HepG2 (cell line): Measurements from ENCODE around the gene PITX3. TPM values are rescaled to one million over a fixed set of nuclear protein-coding genes. Genes with fewer than 3 reads are reported as not detected.

Source experiments
- ARID2 ChIP-seq: sonication (generic); formaldehyde crosslinking; IDR thresholded peaks from 2 replicates; pipeline ENCODE4 v1.8.1; 2022; ENCODE audit warnings: mild to moderate bottlenecking, missing genetic modification reagents, borderline replicate concordance
- BORCS8-MEF2B ChIP-seq: sonication (generic); formaldehyde crosslinking; IDR thresholded peaks from 2 replicates; pipeline ENCODE4 v1.8.0; 2022; ENCODE audit warnings: mild to moderate bottlenecking, missing genetic modification reagents
- ELF3 ChIP-seq: IDR thresholded peaks from 2 replicates; pipeline ENCODE4 v1.6.1; 2016; ENCODE audit warnings: missing genetic modification reagents, missing compliant biosample characterization
- JUND ChIP-seq: sonication (generic); formaldehyde crosslinking; IDR thresholded peaks from 2 replicates; pipeline ENCODE4 v1.8.0; 2022; ENCODE audit warnings: mild to moderate bottlenecking, missing genetic modification reagents
- KMT2B ChIP-seq: IDR thresholded peaks from 2 replicates; pipeline ENCODE4 v1.6.1; 2016; ENCODE audit warnings: missing genetic modification reagents, missing compliant biosample characterization
- MEIS1 ChIP-seq: sonication (generic); formaldehyde crosslinking; IDR thresholded peaks from 2 replicates; pipeline ENCODE4 v1.9.0; 2021; ENCODE audit warnings: mild to moderate bottlenecking, missing genetic modification reagents, moderate library complexity, borderline replicate concordance
- MIXL1 ChIP-seq: IDR thresholded peaks from 2 replicates; pipeline ENCODE4 v1.6.1; 2016
- NCOA2 ChIP-seq: sonication (generic); formaldehyde crosslinking; IDR thresholded peaks from 2 replicates; pipeline ENCODE4 v1.8.0; 2022; ENCODE audit warnings: inconsistent platforms
- NFE2 ChIP-seq: sonication (generic); formaldehyde crosslinking; IDR thresholded peaks from 2 replicates; pipeline ENCODE4 v1.4.0; 2020; ENCODE audit warnings: missing genetic modification reagents
- PITX1 ChIP-seq: sonication (generic); formaldehyde crosslinking; IDR thresholded peaks from 2 replicates; pipeline ENCODE4 v1.5.1; 2020; ENCODE audit warnings: mild to moderate bottlenecking, missing genetic modification reagents
- REL ChIP-seq: sonication (generic); formaldehyde crosslinking; conservative IDR thresholded peaks from 2 replicates; pipeline ENCODE4 v1.8.0; 2022; ENCODE audit warnings: mild to moderate bottlenecking, missing genetic modification reagents, moderate library complexity
- SCMH1 ChIP-seq: sonication (generic); formaldehyde crosslinking; IDR thresholded peaks from 2 replicates; pipeline ENCODE4 v1.9.0; 2021; ENCODE audit warnings: missing genetic modification reagents, mild to moderate bottlenecking, borderline replicate concordance
- SMYD3 ChIP-seq: sonication (generic); formaldehyde crosslinking; IDR thresholded peaks from 2 replicates; pipeline ENCODE4 v1.8.1; 2023; ENCODE audit warnings: mild to moderate bottlenecking, missing genetic modification reagents
- SRY ChIP-seq: sonication (generic); formaldehyde crosslinking; IDR thresholded peaks from 2 replicates; pipeline ENCODE4 v1.8.0; 2022; ENCODE audit warnings: mild to moderate bottlenecking, missing genetic modification reagents
- TIGD3 ChIP-seq: sonication (generic); formaldehyde crosslinking; IDR thresholded peaks from 2 replicates; pipeline ENCODE4 v1.5.1; 2020; ENCODE audit warnings: mild to moderate bottlenecking, missing genetic modification reagents, borderline replicate concordance
- ZBTB38 ChIP-seq: sonication (generic); formaldehyde crosslinking; IDR thresholded peaks from 2 replicates; pipeline ENCODE4 v1.5.1; 2020; ENCODE audit warnings: mild to moderate bottlenecking, missing genetic modification reagents
- ZKSCAN8 ChIP-seq: IDR thresholded peaks from 2 replicates; pipeline ENCODE4 v1.6.1; 2016; ENCODE audit warnings: borderline replicate concordance, missing genetic modification reagents, missing compliant biosample characterization
- ZNF34 ChIP-seq: sonication (generic); formaldehyde crosslinking; IDR thresholded peaks from 2 replicates; pipeline ENCODE4 v1.4.0; 2020; ENCODE audit warnings: mild to moderate bottlenecking, missing genetic modification reagents, borderline replicate concordance
- ZNF343 ChIP-seq: sonication (generic); formaldehyde crosslinking; IDR thresholded peaks from 2 replicates; pipeline ENCODE4 v1.4.0; 2020; ENCODE audit warnings: mild to moderate bottlenecking, missing genetic modification reagents
- ZNF615 ChIP-seq: sonication (generic); formaldehyde crosslinking; IDR thresholded peaks from 2 replicates; pipeline ENCODE4 v1.5.0; 2020; ENCODE audit warnings: mild to moderate bottlenecking, missing genetic modification reagents, borderline replicate concordance
- ZNF772 ChIP-seq: sonication (generic); formaldehyde crosslinking; IDR thresholded peaks from 2 replicates; pipeline ENCODE4 v1.5.0; 2020; ENCODE audit warnings: mild to moderate bottlenecking, missing genetic modification reagents
- ZNF775 ChIP-seq: sonication (generic); formaldehyde crosslinking; IDR thresholded peaks from 2 replicates; pipeline ENCODE4 v1.4.0; 2020; ENCODE audit warnings: missing genetic modification reagents, mild to moderate bottlenecking, moderate library complexity, borderline replicate concordance
- ZNF839 ChIP-seq: sonication (generic); formaldehyde crosslinking; IDR thresholded peaks from 2 replicates; pipeline ENCODE4 v1.4.0; 2020; ENCODE audit warnings: missing genetic modification reagents, mild to moderate bottlenecking, borderline replicate concordance
- polyA plus RNA-seq, 8 experiments: library from polyadenylated mRNA; depleted of rRNA in 3 of 8; stranded (reverse) in 7 of 8; unstranded in 1 of 8; fragments of >200 nt; fragmentation: Illumina TruSeq in 4 of 8; extraction: Trizol in 4 of 8; gene quantifications; 2 replicates each; pipeline versions ENCODE4 v1.2.1 to v1.2.3, GENCODE V29; 2011 to 2016; ENCODE audit warnings: low read depth in 4 of 8, missing spikeins in 1 of 8, mixed read lengths in 1 of 8; ENCODE audit not compliant: insufficient read depth in 1 of 8
- total RNA-seq, 5 experiments: library from RNA; depleted of rRNA; stranded (reverse); fragments of >200 nt; fragmentation: Illumina TruSeq; extraction: Trizol; gene quantifications; 2 replicates each; pipeline ENCODE4 v1.2.3, GENCODE V29; 2016; ENCODE audit warnings: low read depth in 1 of 5
- TF ChIP-seq, protein P1 (sequence below): sonication (generic); formaldehyde crosslinking; IDR thresholded peaks from 2 replicates; pipeline ENCODE4 v1.4.0; 2020; ENCODE audit warnings: mild to moderate bottlenecking, missing genetic modification reagents
- TF ChIP-seq, protein P2 (sequence below): sonication (generic); formaldehyde crosslinking; IDR thresholded peaks from 2 replicates; pipeline ENCODE4 v1.5.1; 2020; ENCODE audit warnings: mild to moderate bottlenecking, missing genetic modification reagents, moderate library complexity

PITX3 gene
- total and polyA plus RNA-seq, 2 of the 13 experiments (the other 11 are each of a cell fraction or from before 2014, with no cell fraction given) = not detected

DNA sequence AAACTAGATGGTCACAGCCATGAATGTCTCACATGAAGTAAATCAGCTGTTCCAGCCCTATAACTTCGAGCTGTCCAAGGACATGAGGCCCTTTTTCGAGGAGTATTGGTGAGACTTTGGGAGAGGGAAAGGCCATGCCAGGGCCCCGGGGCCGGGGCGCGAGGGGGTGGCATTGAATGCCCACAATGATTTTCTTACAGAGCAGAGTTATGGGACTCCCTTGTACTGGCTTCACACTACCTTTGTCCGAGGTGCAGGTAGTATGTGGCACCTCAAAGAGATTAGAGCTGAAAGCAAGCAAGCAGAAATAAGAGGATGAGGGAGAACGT is 14.8 kb downstream of the PITX3 start (continued):
- TF ChIP-seq REL (CRISPR knock-in tag) = no peak
- no peak for TF ChIP-seq ZKSCAN8 (CRISPR knock-in tag)
- TF ChIP-seq ELF3 (CRISPR knock-in tag) = no peak
- TF ChIP-seq ARID2 (CRISPR knock-in tag) = 0 out of 2 replicates have a peak, but pooled peaks have one; percentile 16
- TF ChIP-seq PITX1 = no peak
- TF ChIP-seq MIXL1 (CRISPR knock-in tag) = no peak
- TF ChIP-seq, protein P1, sequence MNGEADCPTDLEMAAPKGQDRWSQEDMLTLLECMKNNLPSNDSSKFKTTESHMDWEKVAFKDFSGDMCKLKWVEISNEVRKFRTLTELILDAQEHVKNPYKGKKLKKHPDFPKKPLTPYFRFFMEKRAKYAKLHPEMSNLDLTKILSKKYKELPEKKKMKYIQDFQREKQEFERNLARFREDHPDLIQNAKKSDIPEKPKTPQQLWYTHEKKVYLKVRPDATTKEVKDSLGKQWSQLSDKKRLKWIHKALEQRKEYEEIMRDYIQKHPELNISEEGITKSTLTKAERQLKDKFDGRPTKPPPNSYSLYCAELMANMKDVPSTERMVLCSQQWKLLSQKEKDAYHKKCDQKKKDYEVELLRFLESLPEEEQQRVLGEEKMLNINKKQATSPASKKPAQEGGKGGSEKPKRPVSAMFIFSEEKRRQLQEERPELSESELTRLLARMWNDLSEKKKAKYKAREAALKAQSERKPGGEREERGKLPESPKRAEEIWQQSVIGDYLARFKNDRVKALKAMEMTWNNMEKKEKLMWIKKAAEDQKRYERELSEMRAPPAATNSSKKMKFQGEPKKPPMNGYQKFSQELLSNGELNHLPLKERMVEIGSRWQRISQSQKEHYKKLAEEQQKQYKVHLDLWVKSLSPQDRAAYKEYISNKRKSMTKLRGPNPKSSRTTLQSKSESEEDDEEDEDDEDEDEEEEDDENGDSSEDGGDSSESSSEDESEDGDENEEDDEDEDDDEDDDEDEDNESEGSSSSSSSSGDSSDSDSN (CRISPR knock-in tag) = no peak
- no peak for TF ChIP-seq SCMH1 (CRISPR knock-in tag)
- TF ChIP-seq ZBTB38 = no peak
- TF ChIP-seq KMT2B = no peak
- no peak for TF ChIP-seq JUND
- TF ChIP-seq ZNF615 (CRISPR knock-in tag) = no peak
- no peak for TF ChIP-seq TIGD3 (CRISPR knock-in tag)
- TF ChIP-seq, protein P2, sequence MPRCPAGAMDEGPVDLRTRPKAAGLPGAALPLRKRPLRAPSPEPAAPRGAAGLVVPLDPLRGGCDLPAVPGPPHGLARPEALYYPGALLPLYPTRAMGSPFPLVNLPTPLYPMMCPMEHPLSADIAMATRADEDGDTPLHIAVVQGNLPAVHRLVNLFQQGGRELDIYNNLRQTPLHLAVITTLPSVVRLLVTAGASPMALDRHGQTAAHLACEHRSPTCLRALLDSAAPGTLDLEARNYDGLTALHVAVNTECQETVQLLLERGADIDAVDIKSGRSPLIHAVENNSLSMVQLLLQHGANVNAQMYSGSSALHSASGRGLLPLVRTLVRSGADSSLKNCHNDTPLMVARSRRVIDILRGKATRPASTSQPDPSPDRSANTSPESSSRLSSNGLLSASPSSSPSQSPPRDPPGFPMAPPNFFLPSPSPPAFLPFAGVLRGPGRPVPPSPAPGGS (CRISPR knock-in tag) = peak; percentile 8; the same call in 1 of the 2 replicates
- TF ChIP-seq ZNF343 (CRISPR knock-in tag) = no peak; the same call in 1 of the 2 replicates
- TF ChIP-seq ZNF772 (CRISPR knock-in tag) = no peak
- TF ChIP-seq ZNF839 (CRISPR knock-in tag) = no peak
- no peak for TF ChIP-seq ZNF34 (CRISPR knock-in tag)
- TF ChIP-seq MEIS1 = no peak
- no peak; the same call in 1 of the 2 replicates for TF ChIP-seq BORCS8-MEF2B (CRISPR knock-in tag)
- no peak for TF ChIP-seq NCOA2 (CRISPR knock-in tag)
- no peak for TF ChIP-seq NFE2
- peak; percentile 8 for TF ChIP-seq SMYD3 (CRISPR knock-in tag)
- 0 out of 2 replicates have a peak, but pooled peaks have one; percentile 9 for TF ChIP-seq ZNF775 (CRISPR knock-in tag)
- no peak for TF ChIP-seq SRY
